ENCODE results near the gene ACOT7. TPM values are rescaled to one million over a fixed set of nuclear protein-coding genes. Genes with fewer than 3 reads are reported as not detected.

Gene ACOT7
- total and polyA plus RNA-seq, 2 of the 13 experiments (the other 11 are each of a cell fraction or from before 2014, with no cell fraction given), result 33.0 to 55.8 TPM

DNA sequence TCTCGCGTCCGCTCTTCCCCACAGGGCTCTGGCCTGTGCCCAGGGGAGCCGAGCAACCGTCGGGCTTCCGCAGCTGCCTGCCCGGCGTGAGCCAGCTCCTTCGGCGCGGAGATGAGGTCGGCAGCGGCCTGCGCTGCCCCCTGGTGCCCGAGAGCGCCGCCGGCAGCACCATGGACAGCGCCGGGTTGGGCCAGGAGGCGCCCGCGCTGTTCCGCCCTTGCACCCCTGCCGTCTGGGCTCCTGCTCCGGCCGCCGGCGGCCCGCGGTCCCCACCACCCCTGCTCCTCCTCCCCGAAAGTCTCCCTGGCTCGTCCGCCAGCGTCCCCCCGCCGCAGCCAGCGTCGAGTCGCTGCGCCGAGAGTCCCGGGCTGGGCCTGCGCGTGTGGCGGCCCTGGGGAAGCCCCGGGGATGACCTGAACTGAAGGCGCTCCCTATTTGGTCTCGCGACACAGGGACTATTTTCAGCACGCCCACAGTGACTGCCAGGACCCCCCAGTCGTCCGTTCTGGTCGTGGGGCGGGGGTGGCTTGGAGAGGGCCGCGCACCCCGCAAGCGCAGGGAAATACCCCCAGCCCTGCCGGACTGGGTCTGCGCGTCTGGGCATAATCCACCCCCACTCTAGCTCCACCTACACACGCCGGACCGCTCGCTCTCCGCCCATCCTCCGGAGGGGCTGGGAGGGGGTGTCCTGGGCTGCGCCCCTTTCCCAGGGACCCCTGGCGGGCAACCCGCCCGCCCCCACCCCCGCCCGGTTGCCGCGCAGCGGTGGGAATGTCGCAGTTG, 148.3 kb downstream of the ACOT7 start (continued):
- TF ChIP-seq, protein P1, sequence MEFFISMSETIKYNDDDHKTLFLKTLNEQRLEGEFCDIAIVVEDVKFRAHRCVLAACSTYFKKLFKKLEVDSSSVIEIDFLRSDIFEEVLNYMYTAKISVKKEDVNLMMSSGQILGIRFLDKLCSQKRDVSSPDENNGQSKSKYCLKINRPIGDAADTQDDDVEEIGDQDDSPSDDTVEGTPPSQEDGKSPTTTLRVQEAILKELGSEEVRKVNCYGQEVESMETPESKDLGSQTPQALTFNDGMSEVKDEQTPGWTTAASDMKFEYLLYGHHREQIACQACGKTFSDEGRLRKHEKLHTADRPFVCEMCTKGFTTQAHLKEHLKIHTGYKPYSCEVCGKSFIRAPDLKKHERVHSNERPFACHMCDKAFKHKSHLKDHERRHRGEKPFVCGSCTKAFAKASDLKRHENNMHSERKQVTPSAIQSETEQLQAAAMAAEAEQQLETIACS (CRISPR knock-in tag; IDR thresholded peaks at IDR 0.05), result peak; percentile 57
- TF ChIP-seq ZNF460 (CRISPR knock-in tag; IDR thresholded peaks at IDR 0.05; ENCODE audit: borderline replicate concordance) (no peak), JARID2 (CRISPR knock-in tag; IDR thresholded peaks at IDR 0.05; ENCODE audit: insufficient replicate concordance) (peak; percentile 98), PCBP1 (IDR thresholded peaks at IDR 0.05; ENCODE audit: borderline replicate concordance, low read depth, low read length) (peak; percentile 80; the same call in 1 of the 2 replicates), ZNF329 (CRISPR knock-in tag; IDR thresholded peaks at IDR 0.05; ENCODE audit: low read depth) (peak; percentile 93), MTF1 (CRISPR knock-in tag; IDR thresholded peaks at IDR 0.05) (peak; percentile 97)
- TF ChIP-seq, protein P2, sequence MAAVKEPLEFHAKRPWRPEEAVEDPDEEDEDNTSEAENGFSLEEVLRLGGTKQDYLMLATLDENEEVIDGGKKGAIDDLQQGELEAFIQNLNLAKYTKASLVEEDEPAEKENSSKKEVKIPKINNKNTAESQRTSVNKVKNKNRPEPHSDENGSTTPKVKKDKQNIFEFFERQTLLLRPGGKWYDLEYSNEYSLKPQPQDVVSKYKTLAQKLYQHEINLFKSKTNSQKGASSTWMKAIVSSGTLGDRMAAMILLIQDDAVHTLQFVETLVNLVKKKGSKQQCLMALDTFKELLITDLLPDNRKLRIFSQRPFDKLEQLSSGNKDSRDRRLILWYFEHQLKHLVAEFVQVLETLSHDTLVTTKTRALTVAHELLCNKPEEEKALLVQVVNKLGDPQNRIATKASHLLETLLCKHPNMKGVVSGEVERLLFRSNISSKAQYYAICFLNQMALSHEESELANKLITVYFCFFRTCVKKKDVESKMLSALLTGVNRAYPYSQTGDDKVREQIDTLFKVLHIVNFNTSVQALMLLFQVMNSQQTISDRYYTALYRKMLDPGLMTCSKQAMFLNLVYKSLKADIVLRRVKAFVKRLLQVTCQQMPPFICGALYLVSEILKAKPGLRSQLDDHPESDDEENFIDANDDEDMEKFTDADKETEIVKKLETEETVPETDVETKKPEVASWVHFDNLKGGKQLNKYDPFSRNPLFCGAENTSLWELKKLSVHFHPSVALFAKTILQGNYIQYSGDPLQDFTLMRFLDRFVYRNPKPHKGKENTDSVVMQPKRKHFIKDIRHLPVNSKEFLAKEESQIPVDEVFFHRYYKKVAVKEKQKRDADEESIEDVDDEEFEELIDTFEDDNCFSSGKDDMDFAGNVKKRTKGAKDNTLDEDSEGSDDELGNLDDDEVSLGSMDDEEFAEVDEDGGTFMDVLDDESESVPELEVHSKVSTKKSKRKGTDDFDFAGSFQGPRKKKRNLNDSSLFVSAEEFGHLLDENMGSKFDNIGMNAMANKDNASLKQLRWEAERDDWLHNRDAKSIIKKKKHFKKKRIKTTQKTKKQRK (IDR thresholded peaks at IDR 0.05; ENCODE audit: low read length), result no peak
- TF ChIP-seq, protein P3, sequence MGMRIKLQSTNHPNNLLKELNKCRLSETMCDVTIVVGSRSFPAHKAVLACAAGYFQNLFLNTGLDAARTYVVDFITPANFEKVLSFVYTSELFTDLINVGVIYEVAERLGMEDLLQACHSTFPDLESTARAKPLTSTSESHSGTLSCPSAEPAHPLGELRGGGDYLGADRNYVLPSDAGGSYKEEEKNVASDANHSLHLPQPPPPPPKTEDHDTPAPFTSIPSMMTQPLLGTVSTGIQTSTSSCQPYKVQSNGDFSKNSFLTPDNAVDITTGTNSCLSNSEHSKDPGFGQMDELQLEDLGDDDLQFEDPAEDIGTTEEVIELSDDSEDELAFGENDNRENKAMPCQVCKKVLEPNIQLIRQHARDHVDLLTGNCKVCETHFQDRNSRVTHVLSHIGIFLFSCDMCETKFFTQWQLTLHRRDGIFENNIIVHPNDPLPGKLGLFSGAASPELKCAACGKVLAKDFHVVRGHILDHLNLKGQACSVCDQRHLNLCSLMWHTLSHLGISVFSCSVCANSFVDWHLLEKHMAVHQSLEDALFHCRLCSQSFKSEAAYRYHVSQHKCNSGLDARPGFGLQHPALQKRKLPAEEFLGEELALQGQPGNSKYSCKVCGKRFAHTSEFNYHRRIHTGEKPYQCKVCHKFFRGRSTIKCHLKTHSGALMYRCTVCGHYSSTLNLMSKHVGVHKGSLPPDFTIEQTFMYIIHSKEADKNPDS (CRISPR knock-in tag; IDR thresholded peaks at IDR 0.05), result peak; percentile 83
- TF ChIP-seq, protein P4, sequence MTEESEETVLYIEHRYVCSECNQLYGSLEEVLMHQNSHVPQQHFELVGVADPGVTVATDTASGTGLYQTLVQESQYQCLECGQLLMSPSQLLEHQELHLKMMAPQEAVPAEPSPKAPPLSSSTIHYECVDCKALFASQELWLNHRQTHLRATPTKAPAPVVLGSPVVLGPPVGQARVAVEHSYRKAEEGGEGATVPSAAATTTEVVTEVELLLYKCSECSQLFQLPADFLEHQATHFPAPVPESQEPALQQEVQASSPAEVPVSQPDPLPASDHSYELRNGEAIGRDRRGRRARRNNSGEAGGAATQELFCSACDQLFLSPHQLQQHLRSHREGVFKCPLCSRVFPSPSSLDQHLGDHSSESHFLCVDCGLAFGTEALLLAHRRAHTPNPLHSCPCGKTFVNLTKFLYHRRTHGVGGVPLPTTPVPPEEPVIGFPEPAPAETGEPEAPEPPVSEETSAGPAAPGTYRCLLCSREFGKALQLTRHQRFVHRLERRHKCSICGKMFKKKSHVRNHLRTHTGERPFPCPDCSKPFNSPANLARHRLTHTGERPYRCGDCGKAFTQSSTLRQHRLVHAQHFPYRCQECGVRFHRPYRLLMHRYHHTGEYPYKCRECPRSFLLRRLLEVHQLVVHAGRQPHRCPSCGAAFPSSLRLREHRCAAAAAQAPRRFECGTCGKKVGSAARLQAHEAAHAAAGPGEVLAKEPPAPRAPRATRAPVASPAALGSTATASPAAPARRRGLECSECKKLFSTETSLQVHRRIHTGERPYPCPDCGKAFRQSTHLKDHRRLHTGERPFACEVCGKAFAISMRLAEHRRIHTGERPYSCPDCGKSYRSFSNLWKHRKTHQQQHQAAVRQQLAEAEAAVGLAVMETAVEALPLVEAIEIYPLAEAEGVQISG (CRISPR knock-in tag; IDR thresholded peaks at IDR 0.05), result peak; percentile 94
- TF ChIP-seq, protein P5, sequence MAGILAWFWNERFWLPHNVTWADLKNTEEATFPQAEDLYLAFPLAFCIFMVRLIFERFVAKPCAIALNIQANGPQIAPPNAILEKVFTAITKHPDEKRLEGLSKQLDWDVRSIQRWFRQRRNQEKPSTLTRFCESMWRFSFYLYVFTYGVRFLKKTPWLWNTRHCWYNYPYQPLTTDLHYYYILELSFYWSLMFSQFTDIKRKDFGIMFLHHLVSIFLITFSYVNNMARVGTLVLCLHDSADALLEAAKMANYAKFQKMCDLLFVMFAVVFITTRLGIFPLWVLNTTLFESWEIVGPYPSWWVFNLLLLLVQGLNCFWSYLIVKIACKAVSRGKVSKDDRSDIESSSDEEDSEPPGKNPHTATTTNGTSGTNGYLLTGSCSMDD (CRISPR knock-in tag; IDR thresholded peaks at IDR 0.05), result peak; percentile 87; the same call in 1 of the 2 replicates
- TF ChIP-seq, protein P6, sequence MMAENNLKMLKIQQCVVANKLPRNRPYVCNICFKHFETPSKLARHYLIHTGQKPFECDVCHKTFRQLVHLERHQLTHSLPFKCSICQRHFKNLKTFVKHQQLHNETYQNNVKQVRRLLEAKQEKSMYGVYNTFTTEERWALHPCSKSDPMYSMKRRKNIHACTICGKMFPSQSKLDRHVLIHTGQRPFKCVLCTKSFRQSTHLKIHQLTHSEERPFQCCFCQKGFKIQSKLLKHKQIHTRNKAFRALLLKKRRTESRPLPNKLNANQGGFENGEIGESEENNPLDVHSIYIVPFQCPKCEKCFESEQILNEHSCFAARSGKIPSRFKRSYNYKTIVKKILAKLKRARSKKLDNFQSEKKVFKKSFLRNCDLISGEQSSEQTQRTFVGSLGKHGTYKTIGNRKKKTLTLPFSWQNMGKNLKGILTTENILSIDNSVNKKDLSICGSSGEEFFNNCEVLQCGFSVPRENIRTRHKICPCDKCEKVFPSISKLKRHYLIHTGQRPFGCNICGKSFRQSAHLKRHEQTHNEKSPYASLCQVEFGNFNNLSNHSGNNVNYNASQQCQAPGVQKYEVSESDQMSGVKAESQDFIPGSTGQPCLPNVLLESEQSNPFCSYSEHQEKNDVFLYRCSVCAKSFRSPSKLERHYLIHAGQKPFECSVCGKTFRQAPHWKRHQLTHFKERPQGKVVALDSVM (CRISPR knock-in tag; IDR thresholded peaks at IDR 0.05), result peak; percentile 66
- TF ChIP-seq, protein P7, sequence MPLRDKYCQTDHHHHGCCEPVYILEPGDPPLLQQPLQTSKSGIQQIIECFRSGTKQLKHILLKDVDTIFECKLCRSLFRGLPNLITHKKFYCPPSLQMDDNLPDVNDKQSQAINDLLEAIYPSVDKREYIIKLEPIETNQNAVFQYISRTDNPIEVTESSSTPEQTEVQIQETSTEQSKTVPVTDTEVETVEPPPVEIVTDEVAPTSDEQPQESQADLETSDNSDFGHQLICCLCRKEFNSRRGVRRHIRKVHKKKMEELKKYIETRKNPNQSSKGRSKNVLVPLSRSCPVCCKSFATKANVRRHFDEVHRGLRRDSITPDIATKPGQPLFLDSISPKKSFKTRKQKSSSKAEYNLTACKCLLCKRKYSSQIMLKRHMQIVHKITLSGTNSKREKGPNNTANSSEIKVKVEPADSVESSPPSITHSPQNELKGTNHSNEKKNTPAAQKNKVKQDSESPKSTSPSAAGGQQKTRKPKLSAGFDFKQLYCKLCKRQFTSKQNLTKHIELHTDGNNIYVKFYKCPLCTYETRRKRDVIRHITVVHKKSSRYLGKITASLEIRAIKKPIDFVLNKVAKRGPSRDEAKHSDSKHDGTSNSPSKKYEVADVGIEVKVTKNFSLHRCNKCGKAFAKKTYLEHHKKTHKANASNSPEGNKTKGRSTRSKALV (CRISPR knock-in tag; IDR thresholded peaks at IDR 0.05), result peak; percentile 98

All from HepG2 (cell line).